ENCODE data around the gene RBM4B. TPM values are rescaled to one million over a fixed set of nuclear protein-coding genes. Genes with fewer than 3 reads are reported as not detected.

RBM4B gene
- total and polyA plus RNA-seq, 4 donors = 7.1 to 13.8 (median 10.6) TPM

- peak within 1 kb of the TSS; percentile 96 for H3K27ac ChIP-seq (ENCODE audit: low read depth in 1 of 2, low read length in 2 of 2)
- no peaks in the 10 kb centered on the region for H3K9me3 ChIP-seq (ENCODE audit: control insufficient read depth in 4 of 4, low read length in 3 of 4)
- no peaks in the 10 kb centered on the region for H3K27me3 ChIP-seq (ENCODE audit: control insufficient read depth in 4 of 4, insufficient read depth in 4 of 4, low read length in 3 of 4)
- H3K4me3 ChIP-seq (ENCODE audit: low read depth in 1 of 3, low read length in 3 of 3) = peak within 1 kb of the TSS; percentile 73 to 88 (median 88)
- H3K4me1 ChIP-seq (ENCODE audit: control insufficient read depth in 4 of 4, insufficient read depth in 4 of 4, low read length in 3 of 4) = peaks cover 3 to 41% (median 38%) of the 10 kb centered on the region in 4 donors
- H3K36me3 ChIP-seq (ENCODE audit: control insufficient read depth in 4 of 4, insufficient read depth in 3 of 4, low read depth in 1 of 4, low read length in 3 of 4) = no peaks in the 10 kb centered on the region
- peak within 1 kb of the TSS; percentile 91 to 94 for H3K9ac ChIP-seq (ENCODE audit: low read depth in 1 of 2, low read length in 2 of 2)
- under 1% methylated on average over 90 of the region's 90 CpGs for WGBS
- TF ChIP-seq FOXA1 (IDR thresholded peaks at IDR 0.05) (no peak), NR2F2 (IDR thresholded peaks at IDR 0.05) (peak; percentile 10), JUND (IDR thresholded peaks at IDR 0.05) (no peak), CTCF (IDR thresholded peaks at IDR 0.05; ENCODE audit: low read depth, low read length, missing input control) (no peak), TAF1 (conservative IDR thresholded peaks at IDR 0.05) (peak; percentile 93), RAD21 (IDR thresholded peaks at IDR 0.05) (peak in 1 of 2 donors; percentile 10), RXRA (IDR thresholded peaks at IDR 0.05) (peak in 1 of 2 donors; percentile 24), ZBTB33 (IDR thresholded peaks at IDR 0.05) (peak; percentile 43), HNF4G (IDR thresholded peaks at IDR 0.05) (no peak), ATF3 (IDR thresholded peaks at IDR 0.05) (no peak), FOXA2 (IDR thresholded peaks at IDR 0.05) (no peak), YY1 (IDR thresholded peaks at IDR 0.05) (peak; percentile 94), HNF4A (conservative IDR thresholded peaks at IDR 0.05) (no peak), SP1 (IDR thresholded peaks at IDR 0.05) (peak; percentile 98), MAX (IDR thresholded peaks at IDR 0.05) (no peak), REST (IDR thresholded peaks at IDR 0.05) (peak; percentile 91), EGR1 (IDR thresholded peaks at IDR 0.05; ENCODE audit: low read depth in 2 of 2) (peak; percentile 29 to 86), GABPA (IDR thresholded peaks at IDR 0.05 in 1 of 2, conservative IDR thresholded peaks at IDR 0.05 in 1 of 2) (no peak)
- peak; percentile 98 for DNase-seq (ENCODE audit: low spot score)
Observed at GRCh38 chr11:66616379-66617154, 61.1 kb downstream of the RBM4B start, which contains the start of gene RBM14. Gene RBM14, plus strand, starts transcription at chr11:66616630. Its CDS starts 91 bp downstream, at chr11:66616721.

Small RNAs within 50 kb of the gene (small RNA-seq; reads per million reads assigned to genes)
- gene RN7SL12P (not detected), gene RNU4-39P (not detected)

Other genes with a start within 250 kb of the RBM4B start
- gene MRPL11, start 239.0 kb downstream of the RBM4B start, total RNA-seq = 10 to 100 TPM; 18.0 to 24.7 TPM
- 10 to 100 TPM; 39.9 to 45.6 TPM for gene MRPL11, start 239.0 kb downstream of the RBM4B start, polyA plus RNA-seq
- gene PELI3, start 211.0 kb downstream of the RBM4B start, total RNA-seq = 1 to 10 TPM; 1.9 to 5.4 TPM
- gene PELI3, start 211.0 kb downstream of the RBM4B start, polyA plus RNA-seq = 1 to 10 TPM; 1.7 to 2.4 TPM
- gene DPP3, start 197.5 kb downstream of the RBM4B start, total RNA-seq = 10 to 100 TPM; 29.8 to 41.0 TPM
- gene DPP3, start 197.5 kb downstream of the RBM4B start, polyA plus RNA-seq = 10 to 100 TPM; 10.9 to 24.8 TPM
- 10 to 100 TPM in 1 of 2 donors, 1 to 10 TPM in 1; 9.8 to 18.5 TPM for gene BBS1, start 167.3 kb downstream of the RBM4B start, total RNA-seq
- gene BBS1, start 167.3 kb downstream of the RBM4B start, polyA plus RNA-seq = 1 to 10 TPM; 4.2 to 7.5 TPM
- gene ZDHHC24, start 131.8 kb downstream of the RBM4B start, total RNA-seq = 1 to 10 TPM; 5.1 to 6.4 TPM
- 1 to 10 TPM; 4.1 to 5.2 TPM for gene ZDHHC24, start 131.8 kb downstream of the RBM4B start, polyA plus RNA-seq
- not detected for gene ACTN3, start 131.0 kb downstream of the RBM4B start, total RNA-seq
- gene ACTN3, start 131.0 kb downstream of the RBM4B start, polyA plus RNA-seq = not detected
- 10 to 100 TPM in 1 of 2 donors, 1 to 10 TPM in 1; 8.5 to 20.2 TPM for gene CTSF, start 109.3 kb downstream of the RBM4B start, total RNA-seq
- gene CTSF, start 109.3 kb downstream of the RBM4B start, polyA plus RNA-seq = 10 to 100 TPM; 27.7 to 31.9 TPM
- under 1 TPM; 0.14 to 0.17 TPM for gene CCDC87, start 84.8 kb downstream of the RBM4B start, total RNA-seq
- gene CCDC87, start 84.8 kb downstream of the RBM4B start, polyA plus RNA-seq = under 1 TPM in 1 of 2 donors, not detected in 1; 0.14 TPM
- gene CCS, start 84.7 kb downstream of the RBM4B start, total RNA-seq = 10 to 100 TPM; 30.2 to 54.7 TPM
- gene CCS, start 84.7 kb downstream of the RBM4B start, polyA plus RNA-seq = 10 to 100 TPM; 38.9 to 80.2 TPM
- gene RBM14, start 61.3 kb downstream of the RBM4B start, total RNA-seq = 10 to 100 TPM; 27.1 to 53.5 TPM
- gene RBM14, start 61.3 kb downstream of the RBM4B start, polyA plus RNA-seq = 10 to 100 TPM in 1 of 2 donors, 1 to 10 TPM in 1; 7.0 to 16.7 TPM
- gene RBM4, start 39.2 kb downstream of the RBM4B start, total RNA-seq = 10 to 100 TPM; 43.3 to 59.2 TPM
- 10 to 100 TPM; 36.9 to 49.4 TPM for gene RBM4, start 39.2 kb downstream of the RBM4B start, polyA plus RNA-seq
- gene SPTBN2, start 51.3 kb upstream of the RBM4B start, total RNA-seq = 100 to 1,000 TPM in 1 of 2 donors, 1 to 10 TPM in 1; 9.6 to 103 TPM
- gene SPTBN2, start 51.3 kb upstream of the RBM4B start, polyA plus RNA-seq = 10 to 100 TPM; 12.2 to 33.1 TPM
- 1 to 10 TPM; 3.0 to 7.7 TPM for gene RCE1, start 165.6 kb upstream of the RBM4B start, total RNA-seq
- 1 to 10 TPM; 2.9 to 3.4 TPM for gene RCE1, start 165.6 kb upstream of the RBM4B start, polyA plus RNA-seq
- gene LRFN4, start 179.2 kb upstream of the RBM4B start, total RNA-seq = 1 to 10 TPM in 1 of 2 donors, under 1 TPM in 1; 0.75 to 3.4 TPM
- gene LRFN4, start 179.2 kb upstream of the RBM4B start, polyA plus RNA-seq = 1 to 10 TPM in 1 of 2 donors, not detected in 1; 1.5 TPM

Data from liver (tissue), 10 donors.